IMR-90 (cell line): ENCODE results near the gene RASGEF1C. TPM values are rescaled to one million over a fixed set of nuclear protein-coding genes. Genes with fewer than 3 reads are reported as not detected.

Experiments used
- ATAC-seq: fragments of 200-7000 bp; cut with Tn5 transposase; 2 replicates; pipeline ENCODE4 v1.9.1; 2020; ENCODE audit warnings: low read depth, mild to moderate bottlenecking, moderate library complexity
- BruUV-seq: library from RNA; stranded (reverse); fragments of 400-500 nt; replicated peaks from 2 replicates; lab custom pipeline; 2021; lab: Mats Ljungman, UMichigan
- CTCF ChIA-PET: fragments of 300-600 bp; formaldehyde crosslinking; extraction: SDS; loops from one replicate; lab custom pipeline; 2021; ENCODE audit warnings: antibody characterized with exemption; lab: Yijun Ruan, JAX
- POLR2A ChIA-PET: fragments of 300-600 bp; sonication (Branson Sonifier 250); formaldehyde crosslinking; loops from one replicate; lab custom pipeline; 2022; ENCODE audit warnings: antibody characterized with exemption; ENCODE audit not compliant: unreplicated experiment; lab: Charles Lee
- DNase-seq: peaks from one replicate; pipeline ENCODE4 v3.0.0; 2013
- H2AFZ ChIP-seq: replicated peaks from 2 replicates; pipeline ENCODE3; 2013; ENCODE audit warnings: low read length, mild to moderate bottlenecking; ENCODE audit not compliant: poor library complexity
- H2AK5ac ChIP-seq: 2 replicates; pipeline ENCODE4 v1.6.1; 2013; ENCODE audit warnings: low read depth, low read length, inconsistent platforms
- H2AK9ac ChIP-seq: replicated peaks from 2 replicates; pipeline ENCODE3; 2013; ENCODE audit warnings: mild to moderate bottlenecking, low read depth, low read length, moderate library complexity; ENCODE audit not compliant: poor library complexity
- H2BK120ac ChIP-seq: 2 replicates; pipeline ENCODE4 v1.6.1; 2013; ENCODE audit warnings: low read depth, low read length, inconsistent platforms
- H2BK15ac ChIP-seq: 3 replicates; pipeline ENCODE4 v1.6.1; 2013; ENCODE audit warnings: low read depth, low read length, inconsistent platforms
- H2BK20ac ChIP-seq: 2 replicates; pipeline ENCODE4 v1.6.1; 2013; ENCODE audit warnings: low read depth, mild to moderate bottlenecking, inconsistent platforms, low read length, moderate library complexity
- H2BK5ac ChIP-seq: 2 replicates; pipeline ENCODE4 v1.6.1; 2013; ENCODE audit warnings: mild to moderate bottlenecking, low read depth, low read length, inconsistent platforms; ENCODE audit not compliant: poor library complexity, severe bottlenecking
- H3K14ac ChIP-seq: replicated peaks from 2 replicates; pipeline ENCODE4 v1.6.1; 2013; ENCODE audit warnings: low read depth, low read length, inconsistent platforms
- H3K18ac ChIP-seq: 2 replicates; pipeline ENCODE4 v1.6.1; 2013; ENCODE audit warnings: low read depth, low read length, control low read depth
- H3K23ac ChIP-seq: 2 replicates; pipeline ENCODE4 v1.6.1; 2013; ENCODE audit warnings: low read depth, low read length, inconsistent platforms
- H3K27ac ChIP-seq: 2 replicates; pipeline ENCODE4 v1.5.1; 2013; ENCODE audit warnings: mild to moderate bottlenecking, control low read depth, low read length; ENCODE audit not compliant: insufficient read depth
- H3K27me3 ChIP-seq: 2 replicates; pipeline ENCODE4 v1.6.1; 2013; ENCODE audit warnings: low read length; ENCODE audit not compliant: control insufficient read depth, insufficient read depth
- H3K36me3 ChIP-seq: 2 replicates; pipeline ENCODE4 v1.6.1; 2013; ENCODE audit warnings: low read length, mixed read lengths; ENCODE audit not compliant: control insufficient read depth, insufficient read depth
- H3K4ac ChIP-seq: 2 replicates; pipeline ENCODE4 v1.6.1; 2013; ENCODE audit warnings: low read depth, low read length, inconsistent platforms
- H3K4me1 ChIP-seq: 2 replicates; pipeline ENCODE4 v1.6.1; 2013; ENCODE audit warnings: low read length, mixed read lengths; ENCODE audit not compliant: control insufficient read depth, insufficient read depth
- H3K4me2 ChIP-seq: 2 replicates; pipeline ENCODE4 v1.6.1; 2013; ENCODE audit warnings: low read depth, mild to moderate bottlenecking, control low read depth, low read length, moderate library complexity
- H3K4me3 ChIP-seq: 2 replicates; pipeline ENCODE4 v1.5.1; 2013; ENCODE audit warnings: low read depth, mild to moderate bottlenecking, control low read depth, low read length, moderate library complexity; ENCODE audit not compliant: insufficient read depth
- H3K56ac ChIP-seq: 2 replicates; pipeline ENCODE4 v1.6.1; 2013; ENCODE audit warnings: low read length, inconsistent platforms; ENCODE audit not compliant: insufficient read depth; ENCODE audit errors: extremely low read depth
- H3K79me1 ChIP-seq, 2 experiments: 2 replicates each; pipeline ENCODE4 v1.6.1; 2013; ENCODE audit warnings: low read length in 2 of 2, inconsistent platforms in 1 of 2, low read depth in 1 of 2
- H3K9ac ChIP-seq: 2 replicates; pipeline ENCODE4 v1.6.1; 2013; ENCODE audit warnings: low read depth, low read length, control low read depth
- H3K9me1 ChIP-seq: 2 replicates; pipeline ENCODE4 v1.6.1; 2013; ENCODE audit warnings: low read length, inconsistent platforms; ENCODE audit not compliant: insufficient read depth
- H3K9me3 ChIP-seq: 2 replicates; pipeline ENCODE4 v1.6.1; 2013; ENCODE audit warnings: low read length; ENCODE audit not compliant: control insufficient read depth, insufficient read depth
- H4K20me1 ChIP-seq: 2 replicates; pipeline ENCODE4 v1.6.1; 2013; ENCODE audit warnings: low read length, inconsistent platforms; ENCODE audit not compliant: insufficient read depth
- H4K5ac ChIP-seq: 2 replicates; pipeline ENCODE4 v1.6.1; 2013; ENCODE audit warnings: mild to moderate bottlenecking, low read depth, low read length, control low read depth
- H4K8ac ChIP-seq, 2 experiments: 2 replicates each; pipeline ENCODE4 v1.6.1; 2013; ENCODE audit warnings: low read depth in 2 of 2, low read length in 2 of 2, control low read depth in 1 of 2, inconsistent platforms in 1 of 2
- H4K91ac ChIP-seq: 2 replicates; pipeline ENCODE4 v1.6.1; 2013; ENCODE audit warnings: low read depth, low read length, inconsistent platforms; ENCODE audit not compliant: insufficient read depth
- CHD1 ChIP-seq: IDR thresholded peaks from 2 replicates; pipeline ENCODE4 v1.6.1; 2012; ENCODE audit warnings: low read depth, low read length, improper control_type of control experiment
- MAZ ChIP-seq: IDR thresholded peaks from 2 replicates; pipeline ENCODE4 v1.6.1; 2012; ENCODE audit warnings: low read depth, mild to moderate bottlenecking, low read length, improper control_type of control experiment, moderate library complexity, borderline replicate concordance
- MXI1 ChIP-seq: IDR thresholded peaks from 2 replicates; pipeline ENCODE4 v1.6.1; 2012; ENCODE audit warnings: low read depth, mild to moderate bottlenecking, low read length, moderate library complexity, borderline replicate concordance
- RFX5 ChIP-seq: IDR thresholded peaks from 2 replicates; pipeline ENCODE4 v1.8.0; 2012; ENCODE audit warnings: low read depth, mild to moderate bottlenecking, low read length, moderate library complexity
- WGBS, 2 experiments: methylation state at CpG; one replicate each; pipeline versions ENCODE4 v1.1.5 to v1.1.7; 2013; ENCODE audit warnings: missing lambda C conversion rate in 2 of 2; ENCODE audit not compliant: insufficient read length in 1 of 2; ENCODE audit errors: extremely low coverage in 2 of 2; 5-methylcytosine and 5-hydroxymethylcytosine counted together
- dilution Hi-C: fragments of 300-500 bp; cut with HindIII; formaldehyde crosslinking; loops from one replicate; pipeline ENCODE4 v1.14.3; 2018; ENCODE audit warnings: low sequenced_read_pairs; ENCODE audit not compliant: unreplicated experiment
- in situ Hi-C: fragments of 300-500 bp; cut with MboI; formaldehyde crosslinking; loops from 3 replicates; pipeline ENCODE4 v1.14.3; 2019; ENCODE audit warnings: low sequenced_read_pairs, inconsistent platforms, mixed read lengths
- intact Hi-C: fragments of 100-400 bp; cut with micrococcal nuclease; formaldehyde crosslinking; loops from 2 replicates; pipeline ENCODE4 v1.10.0; 2022
- polyA plus RNA-seq, 3 experiments: library from polyadenylated mRNA; depleted of rRNA; stranded (reverse); fragments of >200 nt; gene quantifications; 2 replicates each; pipeline ENCODE4 v1.2.3, GENCODE V29; 2012; ENCODE audit warnings: low replicate concordance in 1 of 3
- total RNA-seq: library from RNA; depleted of rRNA; stranded (reverse); fragments of >200 nt; gene quantifications from 2 replicates; pipeline ENCODE4 v1.2.3, GENCODE V29; 2012

RASGEF1C gene
- total and polyA plus RNA-seq, 2 of the 4 experiments (the other 2 are of a cell fraction) = not detected

- no peak overlapping the region for H2BK5ac ChIP-seq
- no peak for ATAC-seq
- no peak overlapping the region for H2AK9ac ChIP-seq
- H3K23ac ChIP-seq = no peak overlapping the region
- CTCF ChIA-PET = no interaction called here
- no peak overlapping the region for H2BK120ac ChIP-seq
- dilution Hi-C loops = no loop called here
- no peaks in the 10 kb centered on the region for H3K9me1 ChIP-seq
- H4K8ac ChIP-seq = no peak overlapping the region
- no peak overlapping the region for H3K4ac ChIP-seq
- no TSS peak for BruUV-seq
- WGBS, 2 experiments = 90% methylated on average over 2 of the region's 6 CpGs; no CpG with 5 or more reads in 1 of the 2 experiments
- H3K18ac ChIP-seq = no peak overlapping the region
- in situ Hi-C loops = no loop called here
- intact Hi-C loops = no loop called here
- no peak overlapping the region for H3K14ac ChIP-seq
- TF ChIP-seq CHD1 (no peak), MXI1 (no peak), RFX5 (no peak), MAZ (no peak)
- H3K9ac ChIP-seq = no peak overlapping the region
- peaks cover 17 to 44% of the 10 kb centered on the region in 2 experiments for H3K79me1 ChIP-seq
- H3K4me1 ChIP-seq = peaks cover 2% of the 10 kb centered on the region
- H3K56ac ChIP-seq = no peak overlapping the region
- no peak for DNase-seq
- no peak overlapping the region for H3K4me3 ChIP-seq
- no peak overlapping the region for H2AK5ac ChIP-seq
- no peak overlapping the region for H4K5ac ChIP-seq
- H4K20me1 ChIP-seq = peaks cover 6% of the 10 kb centered on the region; the same call in 1 of the 2 replicates
- no peak overlapping the region for H2AFZ ChIP-seq
- H2BK20ac ChIP-seq = no peak overlapping the region
- no peak overlapping the region for H4K91ac ChIP-seq
- H3K36me3 ChIP-seq = no peaks in the 10 kb centered on the region
- H3K27ac ChIP-seq = no peak overlapping the region
- H3K27me3 ChIP-seq = no peaks in the 10 kb centered on the region
- no peaks in the 10 kb centered on the region; the same call in 1 of the 2 replicates for H3K9me3 ChIP-seq
- H2BK15ac ChIP-seq = no peak overlapping the region
- POLR2A ChIA-PET = no interaction called here
- no peak overlapping the region for H3K4me2 ChIP-seq
Measured at GRCh38 chr5:180059326-180059725, 149.7 kb downstream of the RASGEF1C start.
